Vagina (tissue), 2 donors: ENCODE results near the gene MC1R.

Experiments
- POLR2A ChIP-seq, 2 donors: fragments of 450-650 bp; IDR thresholded peaks; one replicate each; pipeline ENCODE4 v1.6.1; 2017; ENCODE audit warnings: antibody characterized with exemption in 2 of 2, mild to moderate bottlenecking in 2 of 2, moderate library complexity in 2 of 2
- POLR2AphosphoS5 ChIP-seq, 2 donors: sonication (generic); formaldehyde crosslinking; IDR thresholded peaks; one replicate each; pipeline ENCODE4 v1.9.0; 2017; ENCODE audit warnings: antibody characterized with exemption in 2 of 2, mild to moderate bottlenecking in 2 of 2, low read depth in 1 of 2; ENCODE audit not compliant: insufficient read depth in 1 of 2
- TF ChIP-seq, protein P1 (sequence below), 3 experiments: fragments of 450-650 bp in 2 of 3; fragments of 200-600 bp in 1 of 3; sonication (generic) in 1 of 3; IDR thresholded peaks; one replicate each; pipeline ENCODE4 v1.5.1; 2017 to 2019; ENCODE audit warnings: antibody characterized with exemption in 3 of 3, mild to moderate bottlenecking in 2 of 3, moderate library complexity in 2 of 3

DNA sequence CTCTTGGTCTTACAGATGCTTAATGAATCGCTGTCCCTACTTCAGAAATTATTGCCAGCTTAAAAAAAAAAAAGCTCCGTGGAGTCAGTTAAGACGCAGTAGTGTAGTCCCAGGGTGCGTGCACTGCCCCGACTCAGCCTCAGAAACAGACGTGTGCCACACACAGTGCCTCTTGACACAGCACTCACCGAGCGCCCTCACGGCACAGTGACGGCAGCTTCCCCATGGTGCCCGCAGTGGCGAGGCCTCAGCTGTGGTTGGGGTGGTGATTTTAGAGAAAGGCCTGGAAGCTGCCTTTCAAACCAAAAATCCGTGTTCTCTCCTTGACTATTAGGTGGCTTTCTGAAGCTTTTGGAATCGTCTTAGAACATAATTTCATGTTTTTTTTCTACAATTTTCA lies 31.4 kb upstream of the MC1R start:
- TF ChIP-seq POLR2A (IDR thresholded peaks at IDR 0.05): no peak
- TF ChIP-seq POLR2AphosphoS5 (IDR thresholded peaks at IDR 0.05; ENCODE audit: insufficient read depth in 1 of 2, low read depth in 1 of 2): no peak
- TF ChIP-seq, protein P1, sequence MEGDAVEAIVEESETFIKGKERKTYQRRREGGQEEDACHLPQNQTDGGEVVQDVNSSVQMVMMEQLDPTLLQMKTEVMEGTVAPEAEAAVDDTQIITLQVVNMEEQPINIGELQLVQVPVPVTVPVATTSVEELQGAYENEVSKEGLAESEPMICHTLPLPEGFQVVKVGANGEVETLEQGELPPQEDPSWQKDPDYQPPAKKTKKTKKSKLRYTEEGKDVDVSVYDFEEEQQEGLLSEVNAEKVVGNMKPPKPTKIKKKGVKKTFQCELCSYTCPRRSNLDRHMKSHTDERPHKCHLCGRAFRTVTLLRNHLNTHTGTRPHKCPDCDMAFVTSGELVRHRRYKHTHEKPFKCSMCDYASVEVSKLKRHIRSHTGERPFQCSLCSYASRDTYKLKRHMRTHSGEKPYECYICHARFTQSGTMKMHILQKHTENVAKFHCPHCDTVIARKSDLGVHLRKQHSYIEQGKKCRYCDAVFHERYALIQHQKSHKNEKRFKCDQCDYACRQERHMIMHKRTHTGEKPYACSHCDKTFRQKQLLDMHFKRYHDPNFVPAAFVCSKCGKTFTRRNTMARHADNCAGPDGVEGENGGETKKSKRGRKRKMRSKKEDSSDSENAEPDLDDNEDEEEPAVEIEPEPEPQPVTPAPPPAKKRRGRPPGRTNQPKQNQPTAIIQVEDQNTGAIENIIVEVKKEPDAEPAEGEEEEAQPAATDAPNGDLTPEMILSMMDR (IDR thresholded peaks at IDR 0.05): no peak
